Upper lobe of left lung (tissue), 6 donors: ENCODE data around the gene RGS7BP. TPM values are rescaled to one million over a fixed set of nuclear protein-coding genes. Genes with fewer than 3 reads are reported as not detected.

Experiments
- ATAC-seq, 2 donors: fragments of 200-7000 bp; cut with Tn5 transposase; one replicate each; pipeline ENCODE4 v1.9.1; 2022; ENCODE audit warnings: mild to moderate bottlenecking in 2 of 2, moderate library complexity in 2 of 2; ENCODE audit not compliant: low FRiP score in 2 of 2
- DNase-seq, 2 donors: peaks; one replicate each; pipeline ENCODE4 v3.0.0-alpha.2; 2019 to 2020
- H3K27ac ChIP-seq, 4 donors: fragments of 200-600 bp; sonication (generic); one replicate each; pipeline ENCODE4 v1.5.1; 2016 to 2019
- H3K27me3 ChIP-seq, 4 donors: fragments of 200-600 bp; sonication (generic); one replicate each; pipeline ENCODE4 v1.5.1; 2017 to 2019
- H3K36me3 ChIP-seq, 4 donors: fragments of 200-600 bp; sonication (generic); one replicate each; pipeline ENCODE4 v1.5.1; 2016 to 2019
- H3K4me1 ChIP-seq, 4 donors: fragments of 200-600 bp; sonication (generic); one replicate each; pipeline ENCODE4 v1.5.1; 2018 to 2019
- H3K4me3 ChIP-seq, 4 donors: fragments of 200-600 bp; sonication (generic); one replicate each; pipeline ENCODE4 v1.5.1; 2017 to 2019; ENCODE audit warnings: mild to moderate bottlenecking in 2 of 4, moderate library complexity in 1 of 4
- H3K9me3 ChIP-seq, 4 donors: fragments of 200-600 bp; sonication (generic); one replicate each; pipeline ENCODE4 v1.5.1; 2018 to 2019
- EP300 ChIP-seq, 4 donors: sonication (generic); formaldehyde crosslinking; IDR thresholded peaks; one replicate each; pipeline ENCODE4 v1.5.1; 2017; ENCODE audit warnings: antibody characterized with exemption in 4 of 4, control low read depth in 2 of 4
- POLR2A ChIP-seq, 4 donors: fragments of 450-650 bp; IDR thresholded peaks; one replicate each; pipeline ENCODE4 v1.5.1; 2016 to 2017; ENCODE audit warnings: antibody characterized with exemption in 4 of 4, mild to moderate bottlenecking in 2 of 4
- POLR2AphosphoS5 ChIP-seq, 2 donors: sonication (generic); formaldehyde crosslinking; IDR thresholded peaks; one replicate each; pipeline ENCODE4 v1.5.1; 2017; ENCODE audit warnings: antibody characterized with exemption in 2 of 2
- WGBS, 2 donors: methylation state at CpG; one replicate each; pipeline ENCODE4 v1.1.5; 2017 to 2018; 5-methylcytosine and 5-hydroxymethylcytosine counted together
- total RNA-seq, 6 donors: library from RNA; depleted of rRNA in 4 of 6; stranded (reverse); fragments of >200 nt in 4 of 6; gene quantifications; one replicate each; pipeline versions ENCODE4 v1.1.0 to v1.2.1, GENCODE V29; 2016 to 2021
- TF ChIP-seq, protein P1 (sequence below), 6 experiments: fragments of 450-650 bp in 4 of 6; fragments of 200-600 bp in 2 of 6; sonication (generic) in 2 of 6; IDR thresholded peaks; one replicate each; pipeline ENCODE4 v1.5.1; 2016 to 2019; ENCODE audit warnings: antibody characterized with exemption in 6 of 6
- donor health status: DM: no; HTN: no; CAD: no; lungs with moderate emphysema.
- donor health status: DM: no; HTN: yes; CAD: no; lungs with severe emphysema.

RGS7BP gene
- total RNA-seq, 6 donors from 2014 or later, result 1.5 to 3.7 (median 1.8) TPM; not detected in 1

DNA sequence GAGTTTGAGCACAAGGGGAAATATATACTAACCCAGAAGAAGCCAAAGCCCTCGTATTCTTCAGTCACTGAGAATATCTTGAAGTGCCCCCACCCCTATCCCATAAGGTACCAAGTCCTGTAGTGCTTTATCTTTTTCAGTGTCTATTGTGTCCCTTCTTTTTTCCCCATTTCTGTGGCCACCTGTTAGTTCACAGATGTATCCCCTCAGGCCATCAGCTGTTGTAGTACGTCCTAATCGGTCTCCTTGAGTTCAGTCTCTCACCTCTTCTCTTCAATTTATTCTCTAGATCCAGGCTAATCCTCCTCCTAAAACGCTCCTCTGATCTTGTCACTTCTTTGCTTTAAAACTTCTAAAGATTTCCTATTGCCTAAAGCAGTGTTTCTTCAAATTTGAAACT is 10.4 kb downstream of the RGS7BP start:
- no peaks in the 10 kb centered on the region for H3K9me3 ChIP-seq
- no peaks in the 10 kb centered on the region for H3K36me3 ChIP-seq
- H3K4me1 ChIP-seq, result no peaks in the 10 kb centered on the region
- 85 to 89% methylated on average over 4 of the region's 4 CpGs for WGBS, 2 donors
- DNase-seq, result no peak
- no peak overlapping the region for H3K4me3 ChIP-seq
- H3K27me3 ChIP-seq, result no peaks in the 10 kb centered on the region
- no peak overlapping the region for H3K27ac ChIP-seq
- ATAC-seq, result no peak
- TF ChIP-seq, protein P1, sequence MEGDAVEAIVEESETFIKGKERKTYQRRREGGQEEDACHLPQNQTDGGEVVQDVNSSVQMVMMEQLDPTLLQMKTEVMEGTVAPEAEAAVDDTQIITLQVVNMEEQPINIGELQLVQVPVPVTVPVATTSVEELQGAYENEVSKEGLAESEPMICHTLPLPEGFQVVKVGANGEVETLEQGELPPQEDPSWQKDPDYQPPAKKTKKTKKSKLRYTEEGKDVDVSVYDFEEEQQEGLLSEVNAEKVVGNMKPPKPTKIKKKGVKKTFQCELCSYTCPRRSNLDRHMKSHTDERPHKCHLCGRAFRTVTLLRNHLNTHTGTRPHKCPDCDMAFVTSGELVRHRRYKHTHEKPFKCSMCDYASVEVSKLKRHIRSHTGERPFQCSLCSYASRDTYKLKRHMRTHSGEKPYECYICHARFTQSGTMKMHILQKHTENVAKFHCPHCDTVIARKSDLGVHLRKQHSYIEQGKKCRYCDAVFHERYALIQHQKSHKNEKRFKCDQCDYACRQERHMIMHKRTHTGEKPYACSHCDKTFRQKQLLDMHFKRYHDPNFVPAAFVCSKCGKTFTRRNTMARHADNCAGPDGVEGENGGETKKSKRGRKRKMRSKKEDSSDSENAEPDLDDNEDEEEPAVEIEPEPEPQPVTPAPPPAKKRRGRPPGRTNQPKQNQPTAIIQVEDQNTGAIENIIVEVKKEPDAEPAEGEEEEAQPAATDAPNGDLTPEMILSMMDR (IDR thresholded peaks at IDR 0.05), result no peak
- TF ChIP-seq POLR2A (IDR thresholded peaks at IDR 0.05) (no peak), POLR2AphosphoS5 (IDR thresholded peaks at IDR 0.05) (no peak), EP300 (IDR thresholded peaks at IDR 0.05) (no peak)

DNA sequence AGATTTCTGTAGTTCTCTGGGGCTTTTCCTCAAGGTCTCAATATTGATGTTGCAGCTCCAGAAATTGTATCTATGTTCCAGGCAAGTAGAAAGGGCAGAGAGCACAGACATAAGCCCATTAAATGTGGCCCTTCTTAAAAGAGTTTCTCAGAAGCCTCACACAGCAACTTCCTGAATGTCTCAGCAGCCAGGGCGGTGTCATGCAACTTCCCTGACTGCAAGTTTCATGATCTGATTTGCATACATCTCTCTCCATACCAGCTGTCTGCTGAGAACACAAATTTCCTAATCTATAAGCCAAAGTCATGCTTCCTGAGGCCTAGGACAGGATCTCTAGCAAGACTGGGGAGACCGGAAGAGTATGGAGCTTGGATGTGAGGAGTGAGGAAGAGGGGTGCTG is 13.0 kb downstream of the RGS7BP start:
- Histone ChIP-seq H3K4me3 (no peak overlapping the region), H3K36me3 (no peaks in the 10 kb centered on the region), H3K4me1 (no peaks in the 10 kb centered on the region), H3K27me3 (no peaks in the 10 kb centered on the region), H3K9me3 (no peaks in the 10 kb centered on the region), H3K27ac (no peak overlapping the region)
- WGBS, 2 donors, result 73 to 92% methylated on average over 2 of the region's 2 CpGs
- ATAC-seq (no peak), DNase-seq (no peak)
- TF ChIP-seq POLR2A (IDR thresholded peaks at IDR 0.05), result no peak
- TF ChIP-seq, protein P1 (IDR thresholded peaks at IDR 0.05), result no peak
- no peak for TF ChIP-seq POLR2AphosphoS5 (IDR thresholded peaks at IDR 0.05)
- no peak for TF ChIP-seq EP300 (IDR thresholded peaks at IDR 0.05)

DNA sequence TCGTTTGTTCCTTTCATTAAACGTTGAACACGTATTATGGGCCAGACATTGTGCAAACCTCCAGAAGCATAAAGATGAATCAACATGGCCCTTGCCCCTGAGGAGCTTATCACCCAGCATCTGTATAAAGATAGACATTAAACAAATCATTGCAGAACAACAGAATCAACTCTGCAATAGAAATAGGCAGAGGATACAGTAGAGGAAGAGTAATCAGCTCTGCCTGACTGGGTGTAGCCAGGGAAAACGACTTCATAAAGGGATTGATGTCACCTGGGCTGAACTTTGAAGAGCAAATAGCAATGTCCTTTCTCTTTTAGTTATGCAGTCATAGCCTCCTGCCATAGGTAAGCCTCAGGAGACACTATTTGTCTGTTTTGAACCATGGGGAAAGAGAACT is 13.4 kb downstream of the RGS7BP start:
- Histone ChIP-seq H3K27me3 (no peaks in the 10 kb centered on the region), H3K27ac (no peak overlapping the region), H3K36me3 (no peaks in the 10 kb centered on the region), H3K9me3 (no peaks in the 10 kb centered on the region), H3K4me1 (no peaks in the 10 kb centered on the region), H3K4me3 (no peak overlapping the region)
- TF ChIP-seq, protein P1 (IDR thresholded peaks at IDR 0.05), result no peak
- WGBS, 2 donors, result 53 to 59% methylated on average over 4 of the region's 4 CpGs
- DNase-seq (no peak), ATAC-seq (no peak)

DNA sequence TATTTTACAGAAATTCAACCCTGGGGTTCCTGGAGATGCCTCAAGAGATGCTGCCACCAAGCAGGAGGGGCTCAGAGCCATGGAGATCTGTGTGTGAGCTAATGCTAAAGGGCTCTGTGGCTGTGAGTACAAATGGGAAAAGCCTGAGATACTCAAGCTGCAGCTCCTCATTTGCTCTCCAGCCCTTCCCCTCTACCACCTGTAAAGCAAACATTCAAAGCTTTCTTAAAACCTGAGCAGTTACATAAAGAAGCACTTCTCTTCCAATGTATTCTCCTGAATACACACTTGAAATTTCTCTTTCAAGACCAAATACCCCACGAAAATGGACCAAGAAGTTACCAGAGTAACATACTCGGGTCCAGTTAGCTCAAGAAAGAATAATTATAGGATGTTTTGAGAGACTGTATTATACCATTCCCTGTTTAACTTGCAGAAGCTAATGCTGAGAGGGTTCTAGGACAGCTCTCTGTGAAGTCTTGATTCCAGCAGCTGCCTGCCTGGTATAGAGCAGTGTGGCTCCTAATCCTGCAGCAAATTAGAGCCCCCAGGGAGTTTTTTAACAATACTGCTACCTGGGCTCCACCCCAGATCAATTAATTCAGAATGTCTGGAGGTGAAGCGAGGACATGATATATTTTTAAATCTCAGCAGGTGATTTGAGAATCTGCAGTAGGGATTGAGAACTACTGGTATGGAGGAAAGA is 21.1 kb downstream of the RGS7BP start:
- TF ChIP-seq EP300 (IDR thresholded peaks at IDR 0.05), result no peak
- TF ChIP-seq POLR2A (IDR thresholded peaks at IDR 0.05), result no peak
- TF ChIP-seq POLR2AphosphoS5 (IDR thresholded peaks at IDR 0.05), result no peak
- TF ChIP-seq, protein P1 (IDR thresholded peaks at IDR 0.05), result no peak
- 69 to 73% methylated on average over 3 of the region's 3 CpGs for WGBS, 2 donors
- DNase-seq, result no peak
- Histone ChIP-seq H3K27ac (no peak overlapping the region), H3K4me3 (no peak overlapping the region), H3K4me1 (no peaks in the 10 kb centered on the region), H3K27me3 (no peaks in the 10 kb centered on the region), H3K36me3 (no peaks in the 10 kb centered on the region), H3K9me3 (no peaks in the 10 kb centered on the region)
- no peak for ATAC-seq

DNA sequence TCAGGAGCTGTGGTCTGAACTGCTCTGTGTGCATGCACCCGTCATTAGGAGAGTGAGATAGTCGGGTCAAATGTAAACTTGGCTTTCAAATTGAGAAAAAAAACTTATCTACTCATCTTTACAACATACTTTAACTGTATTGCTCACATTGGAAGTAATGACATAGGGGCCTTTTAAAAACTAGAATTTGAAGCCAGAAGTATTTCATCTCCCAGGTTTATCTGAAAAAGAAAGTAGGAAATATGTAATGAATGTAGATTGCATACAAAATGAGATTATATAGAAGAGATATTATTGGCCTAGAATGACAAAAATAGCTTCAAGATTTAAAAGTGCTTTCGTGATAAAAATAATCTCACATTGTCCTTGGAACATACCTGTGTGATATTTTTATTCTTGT is 24.3 kb downstream of the RGS7BP start:
- no peak overlapping the region for H3K4me3 ChIP-seq
- no peaks in the 10 kb centered on the region for H3K9me3 ChIP-seq
- no peak for TF ChIP-seq EP300 (IDR thresholded peaks at IDR 0.05)
- no peak for TF ChIP-seq POLR2A (IDR thresholded peaks at IDR 0.05)
- no peak for TF ChIP-seq POLR2AphosphoS5 (IDR thresholded peaks at IDR 0.05)
- TF ChIP-seq, protein P1 (IDR thresholded peaks at IDR 0.05), result no peak
- 48 to 61% methylated on average over 3 of the region's 3 CpGs for WGBS, 2 donors
- no peak for DNase-seq
- H3K27me3 ChIP-seq, result no peaks in the 10 kb centered on the region
- ATAC-seq, result no peak
- no peak overlapping the region for H3K27ac ChIP-seq
- H3K36me3 ChIP-seq, result no peaks in the 10 kb centered on the region
- no peaks in the 10 kb centered on the region for H3K4me1 ChIP-seq
